Neural cell (in vitro differentiated cells): ENCODE results near the gene OSBP2.

ENCODE experiments used
- EP300 ChIP-seq: fragments of 450-650 bp; conservative IDR thresholded peaks from 2 replicates; pipeline ENCODE4 v1.6.1; 2014; ENCODE audit warnings: antibody characterized with exemption, mild to moderate bottlenecking, moderate library complexity; ENCODE audit not compliant: poor library complexity, severe bottlenecking
- EZH2 ChIP-seq: fragments of 200-600, 300-800 bp; shearing (Covaris generic), sonication (generic); IDR thresholded peaks from 2 replicates; pipeline ENCODE4 v1.6.1; 2014; ENCODE audit warnings: antibody characterized with exemption, low read length, borderline replicate concordance, mild to moderate bottlenecking; ENCODE audit not compliant: insufficient read depth, poor library complexity, severe bottlenecking
- POLR2AphosphoS5 ChIP-seq: IDR thresholded peaks from 2 replicates; pipeline ENCODE4 v1.6.1; 2012
- REST ChIP-seq: IDR thresholded peaks from 2 replicates; pipeline ENCODE4 v1.6.1; 2012; ENCODE audit warnings: borderline replicate concordance
- TAF1 ChIP-seq: IDR thresholded peaks from 2 replicates; pipeline ENCODE4 v1.6.1; 2012; ENCODE audit warnings: low read depth
- TF ChIP-seq, protein P1 (sequence below): fragments of 450-650 bp; IDR thresholded peaks from 2 replicates; pipeline ENCODE4 v1.5.1; 2014; ENCODE audit warnings: antibody characterized with exemption, mild to moderate bottlenecking, moderate library complexity; ENCODE audit not compliant: poor library complexity, severe bottlenecking

- TF ChIP-seq, protein P1, sequence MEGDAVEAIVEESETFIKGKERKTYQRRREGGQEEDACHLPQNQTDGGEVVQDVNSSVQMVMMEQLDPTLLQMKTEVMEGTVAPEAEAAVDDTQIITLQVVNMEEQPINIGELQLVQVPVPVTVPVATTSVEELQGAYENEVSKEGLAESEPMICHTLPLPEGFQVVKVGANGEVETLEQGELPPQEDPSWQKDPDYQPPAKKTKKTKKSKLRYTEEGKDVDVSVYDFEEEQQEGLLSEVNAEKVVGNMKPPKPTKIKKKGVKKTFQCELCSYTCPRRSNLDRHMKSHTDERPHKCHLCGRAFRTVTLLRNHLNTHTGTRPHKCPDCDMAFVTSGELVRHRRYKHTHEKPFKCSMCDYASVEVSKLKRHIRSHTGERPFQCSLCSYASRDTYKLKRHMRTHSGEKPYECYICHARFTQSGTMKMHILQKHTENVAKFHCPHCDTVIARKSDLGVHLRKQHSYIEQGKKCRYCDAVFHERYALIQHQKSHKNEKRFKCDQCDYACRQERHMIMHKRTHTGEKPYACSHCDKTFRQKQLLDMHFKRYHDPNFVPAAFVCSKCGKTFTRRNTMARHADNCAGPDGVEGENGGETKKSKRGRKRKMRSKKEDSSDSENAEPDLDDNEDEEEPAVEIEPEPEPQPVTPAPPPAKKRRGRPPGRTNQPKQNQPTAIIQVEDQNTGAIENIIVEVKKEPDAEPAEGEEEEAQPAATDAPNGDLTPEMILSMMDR: no peak
- TF ChIP-seq POLR2AphosphoS5 (no peak), EZH2 (no peak), TAF1 (no peak), REST (no peak), EP300 (no peak)
These were observed 177.8 kb downstream of the OSBP2 start for GRCh38 chr22:30872285-30873041.
